NCI-H1694 treated with DMSO at 0.1 percent for 48 hours (cell line): ENCODE results near the gene SCAP.
"Not testable (repeated sequence)": the region's sequence is repeated elsewhere in the genome, so short reads cannot be mapped to it uniquely, and the experiment has no call there.

Experiments
- DNase-seq: peaks from one replicate; lab custom pipeline; 2025; lab: John Stamatoyannopoulos, UW

Gene SCAP

GRCh38 chr3:47480267-47480666 lies 4.5 kb upstream of the SCAP start:
- DNase-seq: not testable (repeated sequence)

GRCh38 chr3:47479826-47480160 lies 4.1 kb upstream of the SCAP start:
- no peak for DNase-seq

GRCh38 chr3:47478022-47478421 lies 2.3 kb upstream of the SCAP start:
- DNase-seq: no peak

GRCh38 chr3:47476644-47477199 lies 981 bp upstream of the SCAP start:
- DNase-seq: no peak

GRCh38 chr3:47476330-47476626 lies 537 bp upstream of the SCAP start:
- DNase-seq: no peak

GRCh38 chr3:47475029-47475569 lies 642 bp downstream of the SCAP start:
- no peak for DNase-seq

GRCh38 chr3:47473391-47473790 lies 2.4 kb downstream of the SCAP start:
- no peak for DNase-seq

GRCh38 chr3:47469616-47470015 lies 6.1 kb downstream of the SCAP start:
- no peak for DNase-seq

- not testable (repeated sequence) for DNase-seq
Observed at GRCh38 chr3:47468315-47468714, 7.4 kb downstream of the SCAP start.

- DNase-seq: no peak
Observed at GRCh38 chr3:47464588-47464987, 11.2 kb downstream of the SCAP start.

GRCh38 chr3:47459534-47460085 lies 16.1 kb downstream of the SCAP start:
- not testable (repeated sequence) for DNase-seq

GRCh38 chr3:47456984-47457383 lies 18.8 kb downstream of the SCAP start:
- no peak for DNase-seq

GRCh38 chr3:47455806-47456452 lies 19.8 kb downstream of the SCAP start:
- DNase-seq: no peak

GRCh38 chr3:47452453-47453215 lies 23.1 kb downstream of the SCAP start:
- no peak for DNase-seq

- no peak for DNase-seq
Observed at GRCh38 chr3:47444103-47444502, 31.6 kb downstream of the SCAP start.

- DNase-seq: no peak
Observed at GRCh38 chr3:47443611-47443995, 32.1 kb downstream of the SCAP start.

- DNase-seq: no peak
Observed at GRCh38 chr3:47441796-47442551, 33.8 kb downstream of the SCAP start.

GRCh38 chr3:47440131-47440530 lies 35.6 kb downstream of the SCAP start:
- no peak for DNase-seq

GRCh38 chr3:47436180-47436579 lies 39.6 kb downstream of the SCAP start:
- no peak for DNase-seq

GRCh38 chr3:47434849-47435248 lies 40.9 kb downstream of the SCAP start:
- DNase-seq: no peak

GRCh38 chr3:47433796-47434195 lies 41.9 kb downstream of the SCAP start:
- no peak for DNase-seq

GRCh38 chr3:47432673-47433072 lies 43.1 kb downstream of the SCAP start:
- no peak for DNase-seq
